Frontal cortex (tissue), 4 donors: ENCODE measurements around the gene MAD1L1. TPM values are rescaled to one million over a fixed set of nuclear protein-coding genes. Genes with fewer than 3 reads are reported as not detected.

Experiments used
- DNase-seq, 2 donors: peaks; one replicate each; pipeline ENCODE4 v3.0.0; 2012; ENCODE audit warnings: low spot score in 2 of 2
- FAIRE-seq: peaks from 2 replicates; lab custom pipeline; 2012; peaks lifted over from hg19 to GRCh38; lab: Jason Lieb, UNC
- small RNA-seq: library from RNA; depleted of rRNA; stranded (forward); fragments of <200 nt; gene quantifications from one replicate; pipeline ENCODE3, GENCODE V24; 2014
- total RNA-seq: library from RNA; depleted of rRNA; stranded (reverse); fragments of >200 nt; gene quantifications from one replicate; pipeline ENCODE4 v1.2.3, GENCODE V29; 2014
- donor health status: control.
- donor health status: control.
- donor health status: control.

MAD1L1 gene
- total RNA-seq, 1 donor from 2014 or later = 37.1 TPM

DNA sequence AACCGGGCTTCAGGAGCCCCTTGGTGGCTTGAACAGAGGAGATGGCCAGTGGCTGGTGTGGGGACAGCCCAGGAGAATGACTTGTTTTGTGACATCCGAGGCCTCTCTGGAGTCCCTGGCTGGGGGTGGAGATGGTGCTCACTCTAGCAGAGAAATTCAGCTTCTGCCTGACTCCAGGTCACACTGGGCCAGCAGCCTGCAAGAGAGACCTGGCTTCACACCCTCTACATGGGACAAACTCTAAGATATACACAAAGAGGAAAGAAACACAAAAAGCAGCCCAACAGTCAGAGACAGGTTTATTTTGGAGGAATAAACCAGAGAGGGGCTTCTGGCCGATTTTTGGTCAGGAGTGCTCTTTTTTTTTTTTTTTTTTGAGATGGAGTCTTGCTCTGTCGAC lies 429.8 kb downstream of the MAD1L1 start:
- no peak for FAIRE-seq
- DNase-seq = no peak

DNA sequence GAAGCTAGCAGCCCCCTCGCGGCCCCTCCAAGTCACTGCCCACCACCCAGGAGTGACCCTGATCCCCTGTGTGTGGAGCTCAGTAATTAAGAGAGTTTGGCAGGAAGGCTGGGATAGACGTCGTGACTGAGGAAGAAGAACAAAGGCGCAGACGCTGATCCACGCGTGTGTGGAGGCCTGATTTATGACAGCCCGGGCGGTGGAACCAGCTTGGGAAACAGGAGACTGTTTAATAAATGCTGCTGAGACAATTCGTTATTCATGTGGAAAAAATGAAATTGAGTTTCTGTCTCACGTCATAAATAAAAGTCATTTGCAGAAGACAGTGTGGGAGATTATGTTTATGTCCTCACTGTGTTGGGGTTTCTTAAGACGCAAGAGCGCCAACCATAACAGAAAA lies 431.8 kb downstream of the MAD1L1 start:
- DNase-seq (no peak), FAIRE-seq (no peak)

DNA sequence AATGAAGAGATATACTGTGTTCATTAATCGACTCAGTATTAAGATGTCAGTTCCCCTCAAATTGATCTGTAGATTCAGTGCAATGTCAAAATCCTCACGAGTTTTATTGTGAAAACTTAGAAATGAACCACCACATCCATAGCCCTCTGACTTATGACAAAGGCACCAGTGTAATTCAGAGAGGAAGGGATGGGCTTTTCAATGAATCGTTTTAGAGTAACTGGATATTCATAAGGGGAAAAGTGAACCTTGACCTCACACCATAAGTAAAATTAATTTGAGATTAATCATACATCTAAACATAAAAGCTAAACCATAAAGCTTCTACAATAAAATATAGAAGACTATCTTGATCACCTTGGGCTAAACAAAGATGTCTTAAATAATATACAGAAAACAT lies 434.6 kb downstream of the MAD1L1 start:
- FAIRE-seq (no peak), DNase-seq (no peak)

DNA sequence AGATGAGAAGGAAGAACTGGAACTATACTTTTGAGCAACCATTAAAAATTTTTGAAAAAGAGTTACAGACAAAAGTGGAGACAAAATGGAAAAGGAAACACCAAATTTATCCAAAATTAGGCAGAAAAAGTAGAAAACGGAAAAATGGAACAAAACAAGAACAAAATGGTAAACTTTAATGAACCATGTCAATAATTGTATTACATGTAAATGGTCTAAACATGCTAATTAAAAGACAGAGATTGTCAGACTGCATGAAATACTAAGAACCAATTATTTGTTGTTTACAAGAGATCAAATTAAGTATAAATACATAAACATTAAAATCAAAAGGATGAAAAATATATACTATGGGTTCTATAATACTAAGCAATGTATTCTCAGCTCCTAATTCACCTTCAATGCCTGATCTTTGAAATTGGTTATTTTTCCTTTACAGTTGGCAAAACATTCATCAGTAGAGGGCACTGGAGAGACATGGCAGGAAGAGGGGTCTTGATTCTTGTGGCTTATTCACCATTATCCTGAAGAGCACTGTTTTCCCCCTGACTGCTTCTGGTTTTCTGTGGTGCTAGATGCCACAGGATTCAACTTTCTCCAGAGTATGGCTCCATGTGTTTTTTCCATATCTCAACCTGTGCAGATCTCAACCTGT lies 437.7 kb downstream of the MAD1L1 start:
- DNase-seq (no peak), FAIRE-seq (no peak)

DNA sequence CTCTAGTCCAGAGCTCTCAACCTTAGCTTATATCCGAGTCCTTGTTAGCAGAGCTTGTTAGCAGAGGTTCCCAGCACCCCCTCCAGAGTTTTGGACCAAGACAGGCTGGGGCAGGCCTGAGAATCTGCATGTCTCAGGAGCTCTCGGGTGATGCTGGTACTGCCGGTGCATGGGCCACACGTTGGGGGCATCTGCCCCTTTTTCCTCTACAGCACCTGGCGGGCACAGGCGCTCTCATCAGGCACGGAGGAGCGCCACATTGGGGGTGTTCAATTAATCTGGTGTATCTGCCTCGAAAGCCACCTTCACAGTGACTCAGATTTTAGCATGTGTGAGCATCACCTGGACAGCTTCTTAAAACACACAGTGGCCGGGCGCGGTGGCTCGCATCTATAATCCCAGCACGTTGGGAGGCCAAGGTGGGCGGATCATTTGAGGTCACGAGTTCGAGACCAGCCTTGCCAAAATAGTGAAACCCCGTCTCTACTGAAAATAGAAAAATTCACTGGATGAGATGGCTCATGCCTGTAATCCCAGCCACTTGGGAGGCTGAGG lies 445.0 kb downstream of the MAD1L1 start:
- FAIRE-seq = no peak
- no peak for DNase-seq

DNA sequence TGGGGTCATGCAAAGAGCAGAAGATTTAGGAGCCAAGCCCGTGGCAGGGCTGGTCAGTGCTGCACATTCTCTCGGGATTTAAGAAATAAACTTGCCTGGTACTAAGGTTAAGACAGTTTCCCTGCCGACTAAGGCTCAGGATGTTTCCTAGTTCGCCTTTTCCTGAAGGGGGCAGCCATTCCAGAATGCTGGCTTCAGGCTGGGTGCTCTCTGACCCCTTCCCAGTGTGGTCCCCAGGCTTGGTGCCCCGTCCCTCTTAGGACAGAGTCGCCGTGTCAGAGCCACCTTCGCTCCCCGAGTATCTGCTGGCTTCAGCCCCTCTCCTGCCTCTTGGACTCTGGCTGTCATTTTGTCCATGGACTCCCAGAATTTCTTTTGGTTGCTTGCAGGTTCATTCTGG lies 445.5 kb downstream of the MAD1L1 start:
- FAIRE-seq = no peak
- DNase-seq = no peak

DNA sequence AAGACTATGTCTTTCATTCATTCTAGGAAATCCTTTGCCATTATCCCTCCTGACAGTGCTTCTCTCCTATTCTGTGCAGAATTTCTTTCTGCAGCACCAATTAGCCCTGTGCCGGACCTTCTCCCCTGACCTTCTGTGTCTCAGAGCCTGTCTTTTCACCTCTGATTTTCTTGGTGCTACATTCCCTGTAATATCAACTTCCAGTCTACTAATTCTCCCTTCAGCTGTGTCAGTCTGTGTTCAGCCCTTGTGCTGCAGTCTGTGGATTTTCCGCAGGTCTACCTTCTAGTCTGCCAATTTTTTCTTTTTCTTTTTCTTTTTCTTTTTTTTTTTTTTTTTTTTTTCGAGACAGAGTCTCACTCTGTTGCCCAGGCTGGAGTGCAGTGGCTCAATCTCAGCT lies 446.9 kb downstream of the MAD1L1 start:
- no peak for DNase-seq

DNA sequence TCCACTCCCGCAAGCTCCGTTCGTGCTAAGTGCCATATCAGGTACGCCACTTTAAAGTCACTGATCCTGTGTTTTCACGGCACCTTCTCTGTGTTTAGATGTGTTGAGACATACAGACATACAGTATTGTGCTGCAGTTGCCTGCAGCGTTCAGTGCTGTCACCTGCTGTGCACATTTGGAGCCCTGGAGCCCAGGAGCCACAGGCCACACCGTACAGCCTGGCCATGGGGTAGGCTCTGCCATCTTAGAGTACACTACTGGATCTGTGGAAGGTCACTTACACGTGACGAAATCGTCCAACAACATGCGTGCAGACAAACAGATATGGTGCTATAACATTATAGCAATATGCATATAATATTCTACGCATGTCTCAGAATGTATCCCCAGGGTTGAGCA lies 451.4 kb downstream of the MAD1L1 start:
- FAIRE-seq = no peak
- DNase-seq = no peak

More for the DNA sequence above, 446.9 kb downstream of the MAD1L1 start:
- FAIRE-seq = no peak

DNA sequence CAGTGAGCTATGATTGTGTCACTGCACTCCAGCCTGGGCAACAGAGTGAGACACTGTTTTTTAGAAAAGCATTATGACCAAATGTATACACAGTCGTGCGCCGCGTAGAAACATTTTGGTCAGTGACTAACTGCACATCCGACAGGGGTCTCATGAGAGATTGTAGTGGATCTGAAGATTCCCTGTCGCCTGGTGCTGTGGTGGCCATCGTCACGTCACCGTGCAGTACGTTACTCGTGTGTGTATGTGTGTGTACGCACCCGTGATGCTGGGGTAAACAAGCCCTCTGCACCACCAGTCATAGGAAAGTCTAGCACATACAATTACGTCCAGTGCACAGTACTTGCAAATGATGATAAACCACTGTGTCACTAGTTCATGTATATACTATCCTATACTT lies 453.3 kb downstream of the MAD1L1 start:
- FAIRE-seq (no peak), DNase-seq (no peak)

DNA sequence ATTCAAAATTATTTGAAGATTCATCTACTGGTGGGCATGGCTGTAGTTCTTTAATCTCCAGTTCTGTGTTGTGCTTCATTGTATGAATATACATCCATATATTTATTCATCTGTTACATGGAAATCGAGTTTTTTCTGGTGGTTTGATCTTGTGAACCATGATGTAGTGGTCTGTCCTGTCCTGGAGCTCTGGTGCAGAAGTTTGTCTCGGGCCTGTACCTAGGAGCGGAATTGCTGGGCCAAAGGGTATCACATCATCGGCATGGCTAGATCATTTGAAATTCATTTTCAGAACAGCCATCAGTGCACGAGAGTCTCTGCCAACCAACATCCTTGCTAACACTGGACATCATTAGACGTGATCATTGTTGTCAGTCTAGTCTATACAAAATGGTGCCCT lies 455.6 kb downstream of the MAD1L1 start:
- no peak for DNase-seq
- no peak for FAIRE-seq

DNA sequence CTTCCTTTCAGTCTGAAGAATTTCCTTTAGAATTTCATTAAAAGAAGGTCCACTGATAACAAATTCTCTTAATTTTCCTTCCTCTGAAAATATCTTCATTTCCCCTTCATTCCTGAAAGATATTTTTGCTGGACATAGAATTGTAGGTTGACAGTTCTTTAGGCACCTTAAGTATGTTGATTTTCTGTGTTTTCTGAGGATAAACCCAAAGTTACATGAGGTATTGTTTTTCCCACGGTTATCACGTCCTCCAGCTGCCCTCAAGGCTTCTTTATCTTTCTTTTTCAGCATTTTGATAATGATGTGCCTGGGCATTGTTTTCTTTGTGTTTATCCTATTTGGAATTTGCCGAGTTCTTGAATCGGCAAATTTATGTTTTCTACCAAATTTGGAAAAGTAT lies 457.4 kb downstream of the MAD1L1 start:
- DNase-seq (no peak), FAIRE-seq (no peak)

DNA sequence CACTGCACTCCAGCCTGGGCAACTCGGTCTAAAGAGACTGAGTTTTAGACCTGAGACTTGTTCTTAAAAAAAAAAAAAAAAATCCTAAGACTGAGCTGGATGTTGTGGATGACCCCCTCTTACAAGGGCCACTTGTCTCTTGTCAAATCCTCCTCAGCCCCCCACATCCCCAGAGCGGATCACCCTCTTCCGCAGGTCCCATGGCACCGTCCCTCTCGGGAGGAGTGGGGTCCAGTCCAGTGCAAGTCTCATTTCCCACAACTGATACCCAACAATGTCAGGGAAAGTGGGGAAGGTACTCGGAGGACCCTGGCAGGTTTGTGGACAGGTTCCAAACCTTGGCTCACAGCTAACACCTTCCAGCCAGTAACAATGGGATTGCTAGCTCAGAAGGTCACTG lies 462.4 kb downstream of the MAD1L1 start:
- FAIRE-seq (no peak), DNase-seq (no peak)

DNA sequence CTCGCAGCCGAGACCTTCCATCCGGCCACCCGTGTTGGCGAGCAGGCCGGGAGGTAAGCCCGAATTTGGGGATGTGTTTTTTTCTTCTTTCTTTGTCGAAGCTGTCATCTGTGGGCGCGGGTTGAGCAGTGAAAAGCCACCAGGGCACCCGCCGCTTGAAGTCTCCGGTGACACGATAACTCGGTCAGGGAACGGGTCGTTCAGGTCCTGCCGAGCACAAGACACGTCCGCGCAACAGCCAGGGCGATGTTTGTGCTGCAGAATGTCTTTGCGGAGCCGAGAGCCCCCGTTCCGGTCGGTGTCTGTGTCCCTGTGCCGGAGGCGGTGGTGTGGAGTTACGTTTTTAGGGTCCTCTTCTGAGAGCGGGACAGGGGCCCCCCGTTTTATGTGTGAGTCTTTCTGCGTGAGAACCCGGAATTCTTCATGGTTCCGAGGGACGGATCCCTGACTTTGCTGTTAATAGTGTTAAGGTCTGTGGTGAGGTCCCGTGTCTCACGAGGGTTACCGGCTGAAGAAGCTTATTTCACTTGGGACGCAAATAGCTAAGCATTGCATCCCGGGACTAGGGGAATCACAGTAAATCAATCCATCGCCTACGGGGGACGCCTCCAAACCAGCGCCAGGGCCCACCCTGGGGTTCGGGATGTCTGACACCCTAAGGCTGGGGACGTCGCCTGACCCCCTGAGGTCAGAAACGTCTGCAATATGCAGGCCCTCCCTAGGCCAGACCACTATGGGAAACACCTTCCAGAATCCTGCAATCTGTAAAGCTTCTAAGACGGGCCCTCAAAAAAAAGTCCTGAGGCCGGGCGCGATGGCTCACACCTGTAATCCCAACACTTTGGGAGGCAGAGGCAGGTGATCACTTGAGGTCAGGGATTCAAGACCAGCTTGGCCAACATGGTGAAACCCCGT lies 463.2 kb downstream of the MAD1L1 start:
- DNase-seq (no peak), FAIRE-seq (no peak)

DNA sequence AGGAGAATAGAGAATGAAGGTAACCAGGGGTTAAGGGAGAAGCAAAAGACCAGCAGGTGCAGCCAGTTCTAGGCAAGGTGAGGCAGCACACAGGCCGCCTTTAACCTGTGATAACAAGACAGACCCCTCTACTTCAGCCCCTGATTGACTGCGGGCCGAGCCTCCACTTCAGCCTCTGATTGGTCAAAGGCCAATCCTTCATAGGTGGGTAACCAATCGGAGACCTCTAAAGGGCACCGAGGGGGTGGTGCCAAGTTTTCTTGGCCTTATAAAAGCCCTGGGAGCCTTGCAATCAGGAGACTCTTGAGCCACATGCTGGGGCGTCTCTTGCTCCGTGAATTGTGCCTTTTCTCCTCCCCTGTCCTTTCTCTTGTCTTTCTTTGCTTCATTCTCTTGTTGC lies 463.9 kb downstream of the MAD1L1 start:
- no peak for DNase-seq
- no peak for FAIRE-seq

DNA sequence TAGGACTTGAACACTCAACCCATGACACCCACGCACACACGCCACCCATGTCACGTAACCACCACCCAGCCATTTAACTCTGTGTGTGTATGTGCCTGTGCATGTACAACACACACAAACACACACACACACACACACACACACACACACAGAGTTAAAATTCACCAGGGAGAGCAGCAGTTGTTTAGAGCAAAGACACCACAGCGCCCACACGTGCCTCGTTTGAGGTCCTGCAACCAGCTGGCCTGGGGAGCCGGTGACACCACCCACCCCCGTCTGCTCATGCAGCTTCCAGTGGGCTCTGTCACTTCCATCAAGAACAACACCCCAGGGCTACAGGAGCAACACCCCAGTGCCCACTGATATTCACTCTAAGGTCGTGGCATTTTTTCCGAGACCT lies 465.2 kb downstream of the MAD1L1 start:
- FAIRE-seq (no peak), DNase-seq (no peak)

Small RNA genes lying within 50 kb of the gene (small RNA-seq; reads per million reads assigned to genes)
- not detected for gene MIR4655

Other genes starting within 250 kb of the MAD1L1 start
- 15.9 TPM for gene MRM2, start 9.3 kb upstream of the MAD1L1 start, total RNA-seq
- 15.5 TPM for gene NUDT1, start 9.3 kb upstream of the MAD1L1 start, total RNA-seq
- 3.3 TPM for gene SNX8, start 81.5 kb upstream of the MAD1L1 start, total RNA-seq
- 62.8 TPM for gene EIF3B, start 121.9 kb upstream of the MAD1L1 start, total RNA-seq
- 2.0 TPM for gene CHST12, start 170.7 kb upstream of the MAD1L1 start, total RNA-seq
- not detected for gene GRIFIN, start 243.5 kb upstream of the MAD1L1 start, total RNA-seq